A549 (cell line): ENCODE results near the gene ATP11A. TPM values are rescaled to one million over a fixed set of nuclear protein-coding genes. Genes with fewer than 3 reads are reported as not detected.

Experiments used
- ATAC-seq, 2 experiments: fragments of 200-7000 bp in 1 of 2; fragments of >200 bp in 1 of 2; cut with Nextera tagmentation in 1 of 2; cut with Tn5 transposase in 1 of 2; 3 replicates each; pipeline versions ENCODE4 v1.8.0 to v1.9.1; 2018 to 2020; ENCODE audit warnings: mild to moderate bottlenecking in 1 of 2, moderate library complexity in 1 of 2
- CTCF ChIA-PET: fragments of 300-600 bp; sonication (Branson Sonifier 250); formaldehyde crosslinking; extraction: SDS; loops from one replicate; lab custom pipeline; 2021; ENCODE audit warnings: antibody characterized with exemption, inconsistent platforms; lab: Yijun Ruan, JAX
- POLR2A ChIA-PET: fragments of 350-600 bp; formaldehyde crosslinking; extraction: SDS; loops from one replicate; lab custom pipeline; 2021; ENCODE audit warnings: antibody characterized with exemption, inconsistent platforms; lab: Yijun Ruan, JAX
- DNase-seq, 2 experiments: peaks; one replicate each; pipeline versions ENCODE4 v3.0.0 to v3.0.0-alpha.2; 2011 to 2016; ENCODE audit warnings: low read depth in 1 of 2, low spot score in 1 of 2
- FAIRE-seq: peaks from 2 replicates; lab custom pipeline; 2011; peaks lifted over from hg19 to GRCh38; lab: Jason Lieb, UNC
- H3K27ac ChIP-seq, 2 experiments: fragments of >200 bp; sonication (Bioruptor Twin); formaldehyde crosslinking; 3 replicates each; pipeline ENCODE4 v1.5.1; 2016 to 2017
- H3K4me1 ChIP-seq: fragments of >200 bp; sonication (Bioruptor Twin); formaldehyde crosslinking; 3 replicates; pipeline ENCODE4 v1.6.1; 2016
- H3K4me2 ChIP-seq: fragments of >200 bp; sonication (Bioruptor Twin); formaldehyde crosslinking; 3 replicates; pipeline ENCODE4 v1.6.1; 2016
- H3K4me3 ChIP-seq: fragments of >200 bp; sonication (Bioruptor Twin); formaldehyde crosslinking; 3 replicates; pipeline ENCODE4 v1.5.1; 2016
- H3K9me3 ChIP-seq: fragments of >200 bp; sonication (Bioruptor Twin); formaldehyde crosslinking; 3 replicates; pipeline ENCODE4 v1.6.1; 2016
- BHLHE40 ChIP-seq: IDR thresholded peaks from 2 replicates; pipeline ENCODE4 v1.6.1; 2012; ENCODE audit warnings: low read depth, low read length, inconsistent platforms
- CEBPB ChIP-seq, 2 experiments: fragments of >200 bp in 1 of 2; sonication (Bioruptor Twin) in 1 of 2; formaldehyde crosslinking in 1 of 2; IDR thresholded peaks; 2 replicates each; pipeline ENCODE4 v1.6.1; 2012 to 2016
- CHD4 ChIP-seq: fragments of 200-600 bp; sonication (generic); IDR thresholded peaks from 2 replicates; pipeline ENCODE4 v1.6.1; 2016; ENCODE audit warnings: antibody characterized with exemption, mild to moderate bottlenecking, borderline replicate concordance
- ESRRA ChIP-seq: fragments of 150-350 bp; IDR thresholded peaks from 2 replicates; pipeline ENCODE4 v1.6.1; 2014; ENCODE audit warnings: mild to moderate bottlenecking, low read length, borderline replicate concordance
- FOXS1 ChIP-seq: fragments of 250-450 bp; sonication (Bioruptor Pico); IDR thresholded peaks from 2 replicates; pipeline ENCODE4 v1.5.0; 2020; ENCODE audit warnings: mild to moderate bottlenecking, moderate library complexity
- HEYL ChIP-seq: fragments of 250-450 bp; sonication (Bioruptor Pico); IDR thresholded peaks from 2 replicates; pipeline ENCODE4 v1.8.0; 2021; ENCODE audit warnings: mild to moderate bottlenecking, moderate library complexity
- HOXA7 ChIP-seq: fragments of 250-450 bp; sonication (Bioruptor Pico); IDR thresholded peaks from 2 replicates; pipeline ENCODE4 v1.5.0; 2020; ENCODE audit warnings: mild to moderate bottlenecking, moderate library complexity
- HOXB13 ChIP-seq: fragments of 250-450 bp; sonication (Bioruptor Pico); IDR thresholded peaks from 2 replicates; pipeline ENCODE4 v1.5.0; 2020; ENCODE audit warnings: low read depth, mild to moderate bottlenecking, moderate library complexity
- JUN ChIP-seq, 2 experiments: fragments of >200 bp; sonication (Bioruptor Twin); formaldehyde crosslinking; IDR thresholded peaks; 2 replicates in 1 of 2; 3 replicates in 1 of 2; pipeline ENCODE4 v1.6.1; 2016 to 2017
- JUNB ChIP-seq: fragments of >200 bp; sonication (Bioruptor Twin); formaldehyde crosslinking; IDR thresholded peaks from 2 replicates; pipeline ENCODE4 v1.6.1; 2016
- KDM1A ChIP-seq: fragments of 200-600 bp; sonication (generic); IDR thresholded peaks from 2 replicates; pipeline ENCODE4 v1.6.1; 2016; ENCODE audit warnings: low read depth, mild to moderate bottlenecking
- MAX ChIP-seq: IDR thresholded peaks from 2 replicates; pipeline ENCODE4 v1.6.1; 2012
- MYC ChIP-seq: IDR thresholded peaks from 2 replicates; pipeline ENCODE4 v1.6.1; 2012; ENCODE audit warnings: mild to moderate bottlenecking, inconsistent platforms, low read length, improper control_type of control experiment, borderline replicate concordance
- NPAS2 ChIP-seq: fragments of 250-450 bp; sonication (Bioruptor Pico); IDR thresholded peaks from 2 replicates; pipeline ENCODE4 v1.8.0; 2022; ENCODE audit warnings: mild to moderate bottlenecking, moderate library complexity, borderline replicate concordance
- RNF2 ChIP-seq: fragments of 200-600 bp; sonication (generic); IDR thresholded peaks from 2 replicates; pipeline ENCODE4 v1.6.1; 2016; ENCODE audit warnings: low read depth, mild to moderate bottlenecking, antibody characterized with exemption, moderate library complexity, borderline replicate concordance
- ZFP36 ChIP-seq: fragments of 450-650 bp; IDR thresholded peaks from 2 replicates; pipeline ENCODE4 v1.6.1; 2014; ENCODE audit warnings: borderline replicate concordance; ENCODE audit not compliant: partially characterized antibody
- ZSCAN20 ChIP-seq: fragments of 250-450 bp; sonication (Bioruptor Pico); IDR thresholded peaks from 2 replicates; pipeline ENCODE4 v1.8.0; 2022; ENCODE audit warnings: mild to moderate bottlenecking, moderate library complexity
- WGBS: methylation state at CpG from one replicate; pipeline ENCODE4 v1.1.6; 2017; ENCODE audit errors: missing lambda C conversion rate; 5-methylcytosine and 5-hydroxymethylcytosine counted together
- polyA plus RNA-seq, 4 experiments: library from polyadenylated mRNA; depleted of rRNA in 3 of 4; stranded (reverse); fragments of >200 nt; fragmentation: RNase III in 1 of 4; extraction: RNeasy Plus Mini Kit Qiagen cat#74134 plus additional on column Dnase treatment in 1 of 4; gene quantifications; 2 replicates in 3 of 4; 3 replicates in 1 of 4; pipeline ENCODE4 v1.2.3, GENCODE V29; 2011 to 2017
- TF ChIP-seq, protein P1 (sequence below): fragments of 250-450 bp; sonication (Bioruptor Pico); IDR thresholded peaks from 2 replicates; pipeline ENCODE4 v1.5.0; 2021; ENCODE audit warnings: mild to moderate bottlenecking, moderate library complexity, borderline replicate concordance
- TF ChIP-seq, protein P2 (sequence below): fragments of >200 bp; sonication (Bioruptor Twin); formaldehyde crosslinking; IDR thresholded peaks from 2 replicates; pipeline ENCODE4 v1.6.1; 2016

ATP11A gene
- polyA plus RNA-seq, 2 of the 4 experiments (the other 2 are of a cell fraction): 4.1 to 8.0 TPM

DNA sequence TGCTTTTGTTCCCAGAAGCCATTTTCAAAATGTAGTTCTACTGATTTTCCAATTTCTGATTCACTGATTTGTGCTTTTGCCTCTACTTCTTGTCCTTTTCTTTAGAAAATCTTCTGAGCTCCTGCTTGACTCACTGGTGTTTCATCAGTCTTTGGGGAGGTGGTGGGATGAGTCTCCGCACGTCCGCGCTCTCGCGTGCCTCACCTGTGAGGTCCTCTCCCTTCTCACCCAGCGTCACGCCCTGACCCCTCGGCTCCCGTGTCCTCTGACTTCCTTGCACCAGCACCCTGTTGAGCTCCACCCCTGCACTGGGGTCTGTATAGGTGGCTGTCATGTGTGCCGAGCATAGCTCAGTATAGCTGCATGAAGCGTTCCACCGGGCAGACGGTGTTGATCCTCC is 226.5 kb downstream of the ATP11A start:
- ChIA-PET POLR2A (no interaction called here), CTCF (interaction anchor here (0.8 to 1.3 kb wide), 2 partner anchors 16 to 43 kb away, joined by 3 to 4 read pairs; no protein-coding TSS in a partner anchor)
- Histone ChIP-seq H3K4me1 (no peaks in the 10 kb centered on the region), H3K9me3 (no peaks in the 10 kb centered on the region), H3K27ac (no peak overlapping the region), H3K4me3 (no peak overlapping the region), H3K4me2 (no peak overlapping the region)
- ATAC-seq (no peak), DNase-seq (no peak), FAIRE-seq (no peak)
- WGBS: 95% methylated on average over 13 of the region's 14 CpGs
- no peak for TF ChIP-seq JUN (IDR thresholded peaks at IDR 0.05)
- TF ChIP-seq KDM1A: no peak
- TF ChIP-seq FOXS1 (CRISPR knock-in tag): no peak

GRCh38 chr13:112917056-112917664 is 227.3 kb downstream of the ATP11A start:
- TF ChIP-seq BHLHE40 (no peak), NPAS2 (CRISPR knock-in tag) (no peak), MAX (no peak), ZFP36 (no peak), FOXS1 (CRISPR knock-in tag) (no peak), MYC (no peak), JUNB (no peak), HOXB13 (no peak), KDM1A (no peak)
- TF ChIP-seq, protein P1, sequence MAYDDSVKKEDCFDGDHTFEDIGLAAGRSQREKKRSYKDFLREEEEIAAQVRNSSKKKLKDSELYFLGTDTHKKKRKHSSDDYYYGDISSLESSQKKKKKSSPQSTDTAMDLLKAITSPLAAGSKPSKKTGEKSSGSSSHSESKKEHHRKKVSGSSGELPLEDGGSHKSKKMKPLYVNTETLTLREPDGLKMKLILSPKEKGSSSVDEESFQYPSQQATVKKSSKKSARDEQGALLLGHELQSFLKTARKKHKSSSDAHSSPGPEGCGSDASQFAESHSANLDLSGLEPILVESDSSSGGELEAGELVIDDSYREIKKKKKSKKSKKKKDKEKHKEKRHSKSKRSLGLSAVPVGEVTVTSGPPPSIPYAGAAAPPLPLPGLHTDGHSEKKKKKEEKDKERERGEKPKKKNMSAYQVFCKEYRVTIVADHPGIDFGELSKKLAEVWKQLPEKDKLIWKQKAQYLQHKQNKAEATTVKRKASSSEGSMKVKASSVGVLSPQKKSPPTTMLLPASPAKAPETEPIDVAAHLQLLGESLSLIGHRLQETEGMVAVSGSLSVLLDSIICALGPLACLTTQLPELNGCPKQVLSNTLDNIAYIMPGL (CRISPR knock-in tag): no peak
- TF ChIP-seq, protein P2, sequence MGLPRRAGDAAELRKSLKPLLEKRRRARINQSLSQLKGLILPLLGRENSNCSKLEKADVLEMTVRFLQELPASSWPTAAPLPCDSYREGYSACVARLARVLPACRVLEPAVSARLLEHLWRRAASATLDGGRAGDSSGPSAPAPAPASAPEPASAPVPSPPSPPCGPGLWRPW: no peak
- Histone ChIP-seq H3K27ac (no peak overlapping the region), H3K4me2 (no peak overlapping the region), H3K4me3 (no peak overlapping the region), H3K4me1 (no peaks in the 10 kb centered on the region), H3K9me3 (no peaks in the 10 kb centered on the region)
- 78% methylated on average over 25 of the region's 29 CpGs for WGBS
- FAIRE-seq (no peak), DNase-seq (no peak), ATAC-seq (no peak)
- ChIA-PET CTCF (interaction anchor here (0.8 to 1.3 kb wide), 2 partner anchors 15 to 44 kb away, joined by 3 to 4 read pairs; no protein-coding TSS in a partner anchor), POLR2A (no interaction called here)

GRCh38 chr13:112917737-112918136 is 227.9 kb downstream of the ATP11A start:
- POLR2A ChIA-PET: no interaction called here
- no peak for ATAC-seq
- Histone ChIP-seq H3K27ac (no peak overlapping the region), H3K4me2 (no peak overlapping the region), H3K9me3 (no peaks in the 10 kb centered on the region), H3K4me1 (no peaks in the 10 kb centered on the region)
- WGBS: 94% methylated on average over 3 of the region's 3 CpGs
- TF ChIP-seq FOXS1 (CRISPR knock-in tag): no peak
- TF ChIP-seq MAX: no peak
- no peak for TF ChIP-seq HOXA7 (CRISPR knock-in tag)
- no peak for TF ChIP-seq CHD4
- TF ChIP-seq, all 56 proteins: peak for 0
- DNase-seq (no peak), FAIRE-seq (no peak)
- H3K4me3 ChIP-seq: no peak overlapping the region
- CTCF ChIA-PET: interaction anchor here (1.3 kb wide), 1 partner anchor 14 kb away, joined by 3 read pairs; no protein-coding TSS in a partner anchor

- POLR2A ChIA-PET: no interaction called here
- ATAC-seq: no peak
- H3K4me3 ChIP-seq: no peak overlapping the region
These were observed 228.4 kb downstream of the ATP11A start for GRCh38 chr13:112918266-112918665.

More at GRCh38 chr13:112918266-112918665, 228.4 kb downstream of the ATP11A start:
- no peak overlapping the region for H3K4me2 ChIP-seq
- DNase-seq (no peak), FAIRE-seq (no peak)
- H3K27ac ChIP-seq: no peak overlapping the region
- H3K9me3 ChIP-seq: no peaks in the 10 kb centered on the region
- H3K4me1 ChIP-seq: no peaks in the 10 kb centered on the region
- 68% methylated on average over 7 of the region's 8 CpGs for WGBS
- CTCF ChIA-PET: interaction anchor here (0.7 to 1.3 kb wide), 2 partner anchors 8 to 14 kb away, joined by 3 read pairs; no protein-coding TSS in a partner anchor
- TF ChIP-seq HEYL: no peak
- TF ChIP-seq CEBPB (IDR thresholded peaks at IDR 0.05): no peak
- TF ChIP-seq HOXB13: no peak
- TF ChIP-seq ZSCAN20 (CRISPR knock-in tag): no peak
- no peak for TF ChIP-seq RNF2
- TF ChIP-seq ESRRA: no peak
- TF ChIP-seq MAX: no peak
